GM19395 (cell line): ENCODE data around the gene OR51G2.
"Not testable (repeated sequence)": the region's sequence is repeated elsewhere in the genome, so short reads cannot be mapped to it uniquely, and the experiment has no call there.

Experiments used
- ATAC-seq: cut with Tn5 transposase; IDR thresholded peaks from one replicate; pipeline ENCODE4 v1.9.1; 2021; ENCODE audit warnings: mild to moderate bottlenecking, moderate library complexity; ENCODE audit not compliant: unreplicated experiment

OR51G2 gene, protein sequence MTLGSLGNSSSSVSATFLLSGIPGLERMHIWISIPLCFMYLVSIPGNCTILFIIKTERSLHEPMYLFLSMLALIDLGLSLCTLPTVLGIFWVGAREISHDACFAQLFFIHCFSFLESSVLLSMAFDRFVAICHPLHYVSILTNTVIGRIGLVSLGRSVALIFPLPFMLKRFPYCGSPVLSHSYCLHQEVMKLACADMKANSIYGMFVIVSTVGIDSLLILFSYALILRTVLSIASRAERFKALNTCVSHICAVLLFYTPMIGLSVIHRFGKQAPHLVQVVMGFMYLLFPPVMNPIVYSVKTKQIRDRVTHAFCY

DNA sequence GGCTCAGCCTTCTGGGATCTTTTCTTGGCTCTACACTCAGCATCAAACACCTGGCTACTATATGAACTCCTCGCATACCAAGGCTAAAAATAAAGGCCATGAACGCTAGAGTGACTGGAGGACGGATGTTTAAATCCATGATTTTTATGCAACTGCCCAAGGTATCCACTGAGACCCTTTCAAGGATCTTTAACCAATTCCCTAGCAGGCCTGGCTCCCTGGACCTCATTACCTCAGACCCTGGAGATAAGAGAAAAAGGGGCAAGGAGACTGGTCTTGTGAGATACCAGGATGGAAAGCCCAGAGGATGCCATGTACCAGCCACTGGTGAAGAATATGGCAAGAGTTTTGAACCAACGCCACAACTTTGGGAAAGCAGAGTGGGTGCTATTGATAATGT lies at the start of gene OR51G2:
TSS of gene OR51G2 (minus strand) at position 101 of the 400 bp plus-strand sequence. CDS start 3,687 bp downstream, outside the sequence.
- no peak for ATAC-seq

DNA sequence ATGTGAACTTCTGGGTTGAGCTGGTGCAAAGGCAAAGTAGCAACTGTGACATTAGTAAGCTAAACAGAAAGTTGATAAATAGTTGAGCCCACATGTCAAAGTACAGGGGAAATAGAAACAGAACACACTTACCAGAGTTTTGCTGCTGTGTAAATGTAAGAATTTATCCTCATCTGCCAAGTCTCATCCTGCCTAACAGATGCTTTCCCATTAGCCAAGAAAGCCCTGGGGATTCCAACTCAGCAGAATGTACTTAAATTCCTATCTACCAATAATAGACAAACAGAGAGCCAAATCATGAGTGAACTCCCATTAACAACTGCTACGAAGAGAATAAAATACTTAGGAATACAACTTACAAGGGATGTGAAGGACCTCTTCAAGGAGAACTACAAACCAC lies 43.7 kb upstream of the OR51G2 start:
- ATAC-seq, result no peak

DNA sequence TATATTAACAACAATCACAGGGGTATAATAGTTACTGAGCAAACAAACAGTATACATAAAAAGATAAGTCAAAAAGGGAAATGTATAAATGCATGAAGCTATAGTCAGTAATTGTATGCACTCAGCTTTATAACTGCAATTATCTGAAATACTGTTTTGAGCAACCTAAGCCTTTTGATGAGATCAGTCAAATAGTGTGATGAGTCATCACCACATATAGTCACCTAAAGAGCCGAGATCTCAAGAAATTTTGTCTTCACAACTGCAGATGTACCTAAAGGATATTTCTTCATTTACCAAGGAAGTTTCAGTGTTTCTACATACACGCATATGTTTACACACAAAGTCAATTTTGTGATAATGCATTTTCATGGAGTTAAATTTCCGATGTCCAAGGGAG lies 41.7 kb upstream of the OR51G2 start:
- ATAC-seq, result no peak

GRCh38 chr11:4957396-4957795 lies 38.2 kb upstream of the OR51G2 start:
- ATAC-seq, result no peak

GRCh38 chr11:4955613-4956012 lies 36.5 kb upstream of the OR51G2 start, which contains the start of gene OR51A2:
Gene OR51A2 (minus strand): TSS chr11:4955713. CDS start chr11:4955713, 0 bp downstream.
- ATAC-seq, result not testable (repeated sequence)

- no peak for ATAC-seq
These were observed 28.4 kb upstream of the OR51G2 start, which contains the start of gene OR51A4 for GRCh38 chr11:4947505-4947904. Gene OR51A4 (minus strand): TSS chr11:4947605. CDS start chr11:4947100, 505 bp downstream.

- ATAC-seq, result no peak
These were observed 17.6 kb upstream of the OR51G2 start for GRCh38 chr11:4936745-4937144.

GRCh38 chr11:4932751-4933150 lies 13.6 kb upstream of the OR51G2 start:
- ATAC-seq, result no peak

GRCh38 chr11:4926608-4927007 lies 7.5 kb upstream of the OR51G2 start:
- ATAC-seq, result no peak

GRCh38 chr11:4924239-4924638 lies 5.1 kb upstream of the OR51G2 start, which contains the start of gene OR51G1:
Gene OR51G1 (minus strand): TSS chr11:4924339. CDS start chr11:4924339, 0 bp downstream.
- ATAC-seq, result no peak

- ATAC-seq, result no peak
These were observed 3.2 kb upstream of the OR51G2 start for GRCh38 chr11:4922304-4922703.

GRCh38 chr11:4921796-4922195 lies 2.6 kb upstream of the OR51G2 start:
- ATAC-seq, result no peak

DNA sequence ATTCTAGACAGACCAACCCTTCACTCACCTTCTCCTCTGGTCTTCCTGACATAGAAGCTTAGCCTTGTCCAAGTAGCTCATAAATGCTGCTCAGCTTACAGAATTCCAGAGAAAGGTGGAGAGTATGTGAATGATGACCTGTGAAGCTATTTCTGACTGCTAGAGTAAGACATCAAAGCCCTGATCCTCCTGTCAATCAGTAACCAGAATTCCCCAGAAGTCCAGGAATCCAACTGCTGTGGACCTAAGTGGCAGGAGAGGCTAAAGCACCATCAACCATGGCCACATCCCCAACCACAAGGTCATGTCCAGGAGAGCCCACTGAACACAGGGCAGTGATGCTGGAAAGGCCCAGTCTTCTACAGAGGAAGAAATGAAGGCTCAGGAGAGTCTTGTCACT lies 2.6 kb downstream of the OR51G2 start:
- ATAC-seq, result no peak

GRCh38 chr11:4903484-4903883 lies 15.7 kb downstream of the OR51G2 start, which contains the start of gene OR51A7:
Gene OR51A7 (plus strand): TSS chr11:4903783. CDS start chr11:4907370, 3,587 bp downstream.
- no peak for ATAC-seq

DNA sequence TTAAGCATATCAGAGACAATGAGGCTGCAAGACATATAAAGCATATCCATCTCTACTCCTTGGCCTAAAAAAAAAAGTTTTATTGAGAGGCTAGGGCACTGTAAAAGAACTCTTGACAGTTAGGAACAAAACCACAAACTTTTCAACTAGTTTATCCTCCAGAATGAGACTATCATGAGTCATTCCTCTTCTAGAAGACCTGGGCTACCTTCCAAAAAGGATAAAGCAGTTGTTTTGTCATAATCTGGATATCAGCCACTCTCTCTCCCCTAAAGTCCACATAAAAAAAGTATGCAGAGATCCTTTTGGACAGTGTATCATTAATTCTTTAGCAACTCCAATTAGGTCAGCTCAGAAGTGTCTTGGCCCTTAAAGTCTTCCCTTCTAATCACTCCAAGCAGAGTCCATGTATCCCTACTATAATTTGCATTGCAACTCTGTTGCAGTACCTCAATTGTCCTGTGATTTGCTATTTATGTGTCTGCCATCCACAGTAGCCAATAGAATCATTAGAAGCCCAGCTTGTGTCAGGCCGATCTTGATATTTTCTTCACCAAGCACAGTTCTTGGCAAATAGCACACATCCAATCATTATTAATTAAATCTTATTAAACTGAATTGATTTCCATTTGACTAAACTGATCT lies 27.0 kb downstream of the OR51G2 start:
- ATAC-seq, result no peak

- no peak for ATAC-seq
These were observed 28.9 kb downstream of the OR51G2 start for GRCh38 chr11:4890279-4890678.

DNA sequence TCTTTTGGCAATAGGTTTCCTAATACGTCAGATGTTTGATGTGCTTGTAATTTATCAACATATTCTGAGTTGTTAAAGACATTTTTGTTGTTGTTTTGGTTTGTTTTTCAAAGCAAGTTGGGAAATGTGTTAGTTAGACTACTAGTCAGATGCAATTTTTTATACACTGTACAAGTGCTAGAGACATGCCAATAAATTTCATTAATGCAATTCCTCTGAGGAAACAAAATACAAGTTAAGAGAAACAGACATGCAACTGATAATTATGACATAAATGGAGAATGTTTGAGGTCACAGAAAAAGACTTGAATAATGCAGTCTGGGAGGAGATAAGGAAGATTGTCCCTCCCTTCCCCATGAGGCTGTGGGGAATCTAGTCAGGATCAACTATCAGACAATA lies 31.6 kb downstream of the OR51G2 start:
- ATAC-seq, result no peak

GRCh38 chr11:4886186-4886585 lies 33.0 kb downstream of the OR51G2 start:
- ATAC-seq, result no peak

DNA sequence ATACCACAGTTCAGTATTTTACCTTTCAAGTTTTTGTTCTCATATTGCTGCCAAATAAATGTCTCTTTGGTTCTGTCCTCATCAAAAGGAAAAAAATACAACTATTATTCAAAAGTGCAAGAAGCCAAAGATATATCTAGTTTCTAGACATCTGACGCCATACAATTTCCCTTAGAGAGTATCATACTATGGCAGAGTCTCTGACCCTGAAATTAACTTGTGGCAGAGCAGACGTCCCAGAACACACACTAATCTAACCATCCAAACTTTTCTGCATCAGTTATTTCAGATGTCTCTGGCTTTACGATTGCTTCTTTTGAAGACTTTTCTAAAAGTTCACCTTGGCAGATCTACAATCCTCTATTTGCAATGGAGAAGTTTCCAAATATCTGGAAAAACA lies 34.8 kb downstream of the OR51G2 start:
- ATAC-seq, result no peak

DNA sequence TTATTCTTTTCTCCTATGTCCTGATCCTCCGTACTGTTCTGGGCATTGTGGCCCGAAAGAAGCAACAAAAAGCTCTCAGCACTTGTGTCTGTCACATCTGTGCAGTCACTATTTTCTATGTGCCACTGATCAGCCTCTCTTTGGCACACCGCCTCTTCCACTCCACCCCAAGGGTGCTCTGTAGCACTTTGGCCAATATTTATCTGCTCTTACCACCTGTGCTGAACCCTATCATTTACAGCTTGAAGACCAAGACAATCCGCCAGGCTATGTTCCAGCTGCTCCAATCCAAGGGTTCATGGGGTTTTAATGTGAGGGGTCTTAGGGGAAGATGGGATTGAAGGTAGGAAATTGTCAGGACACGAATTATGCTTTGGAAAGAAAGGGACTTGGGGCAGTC lies 36.6 kb downstream of the OR51G2 start:
- no peak for ATAC-seq

DNA sequence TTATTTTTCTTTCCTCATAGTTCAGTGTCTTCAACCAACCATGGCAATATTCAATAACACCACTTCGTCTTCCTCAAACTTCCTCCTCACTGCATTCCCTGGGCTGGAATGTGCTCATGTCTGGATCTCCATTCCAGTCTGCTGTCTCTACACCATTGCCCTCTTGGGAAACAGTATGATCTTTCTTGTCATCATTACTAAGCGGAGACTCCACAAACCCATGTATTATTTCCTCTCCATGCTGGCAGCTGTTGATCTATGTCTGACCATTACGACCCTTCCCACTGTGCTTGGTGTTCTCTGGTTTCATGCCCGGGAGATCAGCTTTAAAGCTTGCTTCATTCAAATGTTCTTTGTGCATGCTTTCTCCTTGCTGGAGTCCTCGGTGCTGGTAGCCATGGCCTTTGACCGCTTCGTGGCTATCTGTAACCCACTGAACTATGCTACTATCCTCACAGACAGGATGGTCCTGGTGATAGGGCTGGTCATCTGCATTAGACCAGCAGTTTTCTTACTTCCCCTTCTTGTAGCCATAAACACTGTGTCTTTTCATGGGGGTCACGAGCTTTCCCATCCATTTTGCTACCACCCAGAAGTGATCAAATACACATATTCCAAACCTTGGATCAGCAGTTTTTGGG lies 37.2 kb downstream of the OR51G2 start, which contains the start of gene OR51T1:
TSS of gene OR51T1 (plus strand) at position 41 of the 641 bp plus-strand sequence. CDS start at position 41, 0 bp downstream.
- no peak for ATAC-seq
